Tibial nerve (tissue), 4 donors: ENCODE data around the gene GAS5. TPM values are rescaled to one million over a fixed set of nuclear protein-coding genes. Genes with fewer than 3 reads are reported as not detected.

Experiments
- DNase-seq, 2 donors: peaks; one replicate each; pipeline ENCODE4 v3.0.0-alpha.2; 2019; ENCODE audit warnings: low spot score in 2 of 2
- H3K27ac ChIP-seq, 4 donors: fragments of 200-600 bp; sonication (generic) in 3 of 4; one replicate each; pipeline ENCODE4 v1.5.1; 2017 to 2019; ENCODE audit warnings: mild to moderate bottlenecking in 1 of 4
- H3K27me3 ChIP-seq, 2 donors: fragments of 200-600 bp; sonication (generic) in 1 of 2; one replicate each; pipeline versions ENCODE4 v1.5.1 to v1.6.0; 2017 to 2019
- H3K36me3 ChIP-seq, 3 donors: fragments of 200-600 bp; sonication (generic); one replicate each; pipeline ENCODE4 v1.5.1; 2018 to 2019
- H3K4me1 ChIP-seq, 4 donors: fragments of 200-600 bp; sonication (generic) in 3 of 4; one replicate each; pipeline ENCODE4 v1.5.1; 2017 to 2019
- H3K4me3 ChIP-seq, 4 donors: fragments of 200-600 bp; sonication (generic) in 3 of 4; one replicate each; pipeline ENCODE4 v1.5.1; 2017 to 2019; ENCODE audit warnings: mild to moderate bottlenecking in 1 of 4, moderate library complexity in 1 of 4
- H3K9me3 ChIP-seq, 4 donors: fragments of 200-600 bp; sonication (generic) in 3 of 4; one replicate each; pipeline ENCODE4 v1.5.1; 2017 to 2019
- EP300 ChIP-seq, 2 donors: sonication (generic); formaldehyde crosslinking; IDR thresholded peaks; one replicate each; pipeline ENCODE4 v1.6.1; 2017; ENCODE audit warnings: antibody characterized with exemption in 2 of 2, mild to moderate bottlenecking in 1 of 2
- POLR2A ChIP-seq, 2 donors: fragments of 450-650 bp; IDR thresholded peaks; one replicate each; pipeline ENCODE4 v1.6.1; 2017; ENCODE audit warnings: antibody characterized with exemption in 2 of 2, mild to moderate bottlenecking in 2 of 2, moderate library complexity in 2 of 2
- WGBS, 2 donors: methylation state at CpG; one replicate each; pipeline ENCODE4 v1.1.5; 2018; 5-methylcytosine and 5-hydroxymethylcytosine counted together
- total RNA-seq, 4 donors: library from RNA; depleted of rRNA; stranded (reverse); fragments of >200 nt; gene quantifications; one replicate each; pipeline ENCODE4 v1.1.0, GENCODE V29; 2016
- TF ChIP-seq, protein P1 (sequence below), 5 experiments: fragments of 200-600 bp in 3 of 5; fragments of 450-650 bp in 2 of 5; sonication (generic) in 3 of 5; IDR thresholded peaks; one replicate each; pipeline ENCODE4 v1.5.1; 2016 to 2019; ENCODE audit warnings: antibody characterized with exemption in 5 of 5, mild to moderate bottlenecking in 3 of 5, moderate library complexity in 2 of 5

GAS5 gene
- total RNA-seq, 4 donors from 2014 or later: 348 to 615 (median 564) TPM

DNA sequence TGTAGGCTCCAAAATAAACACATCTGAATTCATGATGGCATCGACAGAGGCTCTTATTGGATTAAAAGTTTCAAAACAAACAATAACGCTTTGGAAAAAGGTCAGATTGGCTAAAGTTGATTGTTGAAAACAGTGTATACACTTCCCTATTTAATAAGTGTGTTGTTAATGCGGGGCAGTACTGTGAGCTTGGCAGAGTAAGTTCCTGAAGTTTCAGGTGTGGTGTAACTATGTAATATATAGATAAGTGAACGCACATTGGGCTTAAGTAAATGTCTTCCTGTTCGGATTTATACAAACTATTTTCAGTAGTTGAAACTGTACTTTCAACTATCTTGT lies 1.2 kb upstream of the GAS5 start:
- H3K4me1 ChIP-seq: peaks cover 0 to 52% (median 23%) of the 10 kb centered on the region in 4 donors
- H3K36me3 ChIP-seq: peaks cover 0 to 61% (median 15%) of the 10 kb centered on the region in 3 donors
- WGBS, 2 donors: 2 to 3% methylated on average over 5 of the region's 5 CpGs
- no peaks in the 10 kb centered on the region for H3K27me3 ChIP-seq
- no peaks in the 10 kb centered on the region for H3K9me3 ChIP-seq
- H3K27ac ChIP-seq: peak overlapping the region; percentile 94 to 96 (median 95)
- TF ChIP-seq POLR2A (IDR thresholded peaks at IDR 0.05) (no peak), EP300 (IDR thresholded peaks at IDR 0.05) (no peak)
- H3K4me3 ChIP-seq: peak overlapping the region; percentile 66 to 98 (median 82)
- DNase-seq: no peak

DNA sequence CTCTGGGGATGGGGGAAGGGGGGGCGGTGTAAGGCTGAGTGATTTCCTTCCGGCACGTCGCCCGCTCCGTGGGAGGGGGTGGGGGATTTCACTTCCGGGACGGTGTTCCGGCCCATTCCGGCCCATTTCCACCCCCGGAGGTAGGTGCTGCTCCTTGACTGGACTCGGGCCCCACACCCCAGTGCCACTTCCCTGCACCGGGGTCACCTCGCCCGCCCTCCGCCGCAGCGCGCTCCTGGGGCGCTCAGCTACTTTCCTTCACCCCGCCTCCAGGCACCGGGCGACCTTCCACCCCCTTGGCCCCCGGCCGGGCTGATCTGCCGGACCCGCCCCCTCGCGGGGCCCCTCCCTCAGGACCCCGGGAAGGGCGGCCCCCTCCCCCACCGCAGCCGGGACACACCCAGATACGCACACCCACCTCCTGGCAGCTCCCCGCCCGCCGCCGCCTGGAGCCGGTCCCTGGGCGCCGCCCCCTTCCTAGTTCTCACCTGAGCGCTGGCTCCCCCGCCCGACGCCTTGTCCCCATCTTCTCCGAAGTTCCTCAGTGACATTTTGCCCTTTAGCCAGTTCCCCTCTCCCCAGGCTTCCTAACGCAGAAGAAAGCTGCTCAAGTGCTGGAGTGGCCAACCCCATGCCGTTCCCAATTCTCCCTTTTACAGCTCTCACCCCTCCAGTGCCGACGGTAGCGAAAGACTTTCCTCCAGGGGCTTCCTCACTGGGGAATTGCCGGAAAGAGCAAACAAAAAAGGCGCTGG lies 654 bp upstream of the GAS5 start, which contains the start of gene ZBTB37:
TSS of gene ZBTB37 (plus strand) at position 115 of the 755 bp plus-strand sequence. CDS start 1,846 bp downstream, outside the sequence.
- no peak for TF ChIP-seq POLR2A (IDR thresholded peaks at IDR 0.05)
- TF ChIP-seq EP300 (IDR thresholded peaks at IDR 0.05): peak in 1 of 2 donors; percentile 17
- H3K4me1 ChIP-seq: peaks cover 0 to 52% (median 23%) of the 10 kb centered on the region in 4 donors
- peak within 1 kb of the TSS; percentile 66 to 98 (median 82) for H3K4me3 ChIP-seq
- H3K27me3 ChIP-seq: no peaks in the 10 kb centered on the region
- no peaks in the 10 kb centered on the region for H3K9me3 ChIP-seq
- WGBS, 2 donors: 0 to 1% methylated on average over 25 to 38 of the region's 53 CpGs
- H3K36me3 ChIP-seq: peaks cover 0 to 61% (median 17%) of the 10 kb centered on the region in 3 donors
- H3K27ac ChIP-seq: peak within 1 kb of the TSS; percentile 94 to 96 (median 95)
- peak; percentile 70 to 72 for DNase-seq

DNA sequence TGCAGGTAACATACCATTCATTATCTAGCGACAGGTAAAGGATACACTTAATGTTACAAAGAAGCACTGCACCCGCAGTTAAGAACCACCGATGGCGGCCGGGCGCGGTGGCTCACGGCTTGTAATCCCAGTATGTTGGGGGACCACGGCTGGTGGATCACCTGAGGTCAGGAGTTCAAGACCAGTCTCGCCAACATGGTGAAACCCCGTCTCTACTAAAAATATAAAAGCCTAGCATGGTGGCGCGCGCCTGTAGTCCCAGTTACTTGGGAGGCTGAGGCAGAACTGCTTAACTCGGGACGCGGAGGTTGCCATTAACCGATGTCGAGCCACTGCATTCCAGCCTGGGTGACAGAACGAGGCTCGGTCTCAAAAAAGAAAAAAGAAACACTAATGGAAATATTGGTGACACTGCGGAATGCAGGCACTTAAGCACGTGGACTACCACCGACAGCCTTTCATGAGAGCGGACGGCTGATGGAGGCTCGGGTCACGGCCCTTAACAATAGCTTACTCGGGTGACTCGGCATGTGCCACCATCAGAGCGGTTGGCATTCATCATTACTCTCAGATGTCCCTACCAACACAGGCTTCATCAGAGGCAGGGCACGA lies 542 bp downstream of the GAS5 start:
- H3K9me3 ChIP-seq: no peaks in the 10 kb centered on the region
- peak overlapping the region; percentile 66 to 98 (median 82) for H3K4me3 ChIP-seq
- H3K27ac ChIP-seq: peak overlapping the region; percentile 61 to 95 (median 94)
- WGBS, 2 donors: 6% methylated on average over 32 of the region's 32 CpGs
- no peak for DNase-seq
- TF ChIP-seq POLR2A (IDR thresholded peaks at IDR 0.05) (no peak), EP300 (IDR thresholded peaks at IDR 0.05) (no peak)
- TF ChIP-seq, protein P1, sequence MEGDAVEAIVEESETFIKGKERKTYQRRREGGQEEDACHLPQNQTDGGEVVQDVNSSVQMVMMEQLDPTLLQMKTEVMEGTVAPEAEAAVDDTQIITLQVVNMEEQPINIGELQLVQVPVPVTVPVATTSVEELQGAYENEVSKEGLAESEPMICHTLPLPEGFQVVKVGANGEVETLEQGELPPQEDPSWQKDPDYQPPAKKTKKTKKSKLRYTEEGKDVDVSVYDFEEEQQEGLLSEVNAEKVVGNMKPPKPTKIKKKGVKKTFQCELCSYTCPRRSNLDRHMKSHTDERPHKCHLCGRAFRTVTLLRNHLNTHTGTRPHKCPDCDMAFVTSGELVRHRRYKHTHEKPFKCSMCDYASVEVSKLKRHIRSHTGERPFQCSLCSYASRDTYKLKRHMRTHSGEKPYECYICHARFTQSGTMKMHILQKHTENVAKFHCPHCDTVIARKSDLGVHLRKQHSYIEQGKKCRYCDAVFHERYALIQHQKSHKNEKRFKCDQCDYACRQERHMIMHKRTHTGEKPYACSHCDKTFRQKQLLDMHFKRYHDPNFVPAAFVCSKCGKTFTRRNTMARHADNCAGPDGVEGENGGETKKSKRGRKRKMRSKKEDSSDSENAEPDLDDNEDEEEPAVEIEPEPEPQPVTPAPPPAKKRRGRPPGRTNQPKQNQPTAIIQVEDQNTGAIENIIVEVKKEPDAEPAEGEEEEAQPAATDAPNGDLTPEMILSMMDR (IDR thresholded peaks at IDR 0.05): no peak
- H3K36me3 ChIP-seq: peaks cover 0 to 66% (median 17%) of the 10 kb centered on the region in 3 donors
- peaks cover 0 to 49% (median 22%) of the 10 kb centered on the region in 4 donors for H3K4me1 ChIP-seq
- no peaks in the 10 kb centered on the region for H3K27me3 ChIP-seq

DNA sequence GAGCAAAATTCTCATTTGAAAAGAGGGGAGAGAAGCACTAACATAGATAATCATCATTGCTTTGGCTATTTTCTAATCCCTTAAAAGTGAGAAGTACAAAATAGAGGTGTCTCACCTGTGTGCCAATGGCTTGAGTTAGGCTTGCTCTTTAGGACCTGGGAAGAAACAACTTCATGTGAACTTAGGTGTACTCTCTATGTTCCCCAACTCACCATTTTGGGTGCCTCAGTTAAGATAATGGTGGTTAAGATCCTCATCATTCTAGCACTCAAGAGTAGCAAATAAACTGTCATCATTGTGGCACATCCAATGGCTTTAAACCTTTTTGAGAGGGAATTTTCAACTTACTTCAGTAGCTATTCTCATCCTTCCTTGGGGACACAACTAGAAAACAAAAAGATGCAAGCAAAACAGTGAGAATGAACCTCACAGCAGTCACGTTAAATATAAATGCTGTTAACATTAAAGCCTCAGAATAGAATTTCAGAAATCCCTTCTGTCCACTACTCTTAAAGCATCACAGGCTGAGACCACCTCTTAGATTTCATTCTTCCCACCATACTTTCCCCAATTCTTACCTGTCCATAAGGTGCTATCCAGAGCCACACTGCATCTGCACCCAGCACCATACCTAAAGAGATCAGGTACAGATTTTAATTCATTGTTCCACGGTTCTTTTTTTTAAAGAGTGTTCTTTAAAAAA lies 1.2 kb downstream of the GAS5 start:
- WGBS, 2 donors: 12 to 19% methylated on average over 2 of the region's 2 CpGs
- DNase-seq: no peak
- TF ChIP-seq, protein P1 (IDR thresholded peaks at IDR 0.05): no peak
- TF ChIP-seq EP300 (IDR thresholded peaks at IDR 0.05): no peak
- TF ChIP-seq POLR2A (IDR thresholded peaks at IDR 0.05): no peak
- Histone ChIP-seq H3K9me3 (no peaks in the 10 kb centered on the region), H3K27ac (peak overlapping the region in 3 of 4 donors; percentile 94 to 95 (median 95)), H3K4me3 (peak overlapping the region; percentile 66 to 98 (median 82)), H3K27me3 (no peaks in the 10 kb centered on the region), H3K36me3 (peaks cover 0 to 66% (median 17%) of the 10 kb centered on the region in 3 donors), H3K4me1 (peaks cover 0 to 48% (median 19%) of the 10 kb centered on the region in 4 donors)

DNA sequence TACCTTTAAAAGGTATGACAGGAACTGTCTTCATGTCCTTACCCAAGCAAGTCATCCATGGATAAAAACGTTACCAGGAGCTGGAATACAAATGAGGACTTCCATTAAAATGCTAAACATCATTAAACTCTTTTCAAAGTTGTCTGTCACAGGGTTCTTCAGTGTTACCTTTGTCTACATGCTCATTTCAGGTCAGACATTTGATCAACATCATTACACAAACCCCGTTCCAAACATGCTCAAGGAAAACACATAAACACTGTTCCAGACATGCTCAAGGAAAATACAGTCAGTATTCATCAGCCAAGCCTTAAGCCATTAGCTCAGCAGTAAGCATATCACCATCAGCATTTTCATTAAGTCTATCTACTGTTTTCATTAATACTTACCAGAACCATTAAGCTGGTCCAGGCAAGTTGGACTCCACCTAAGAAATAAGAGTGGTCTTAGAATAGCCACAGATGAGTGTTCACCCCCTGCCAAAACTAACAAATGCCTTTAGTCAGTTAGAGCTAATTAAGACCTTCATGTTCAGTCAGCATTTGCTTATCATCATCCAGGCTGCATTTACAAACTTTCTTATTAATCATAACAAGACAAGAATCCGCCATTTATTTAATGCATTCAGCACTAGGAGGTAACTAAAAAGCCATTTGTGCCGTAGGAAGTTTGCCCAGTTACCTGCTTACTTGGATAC lies 2.2 kb downstream of the GAS5 start:
- Histone ChIP-seq H3K36me3 (peaks cover 0 to 65% (median 17%) of the 10 kb centered on the region in 3 donors), H3K27ac (peak overlapping the region in 2 of 4 donors; percentile 94 to 95), H3K27me3 (no peaks in the 10 kb centered on the region), H3K4me3 (peak overlapping the region in 1 of 4 donors; percentile 66), H3K9me3 (no peaks in the 10 kb centered on the region), H3K4me1 (peaks cover 0 to 42% (median 19%) of the 10 kb centered on the region in 4 donors)
- WGBS, 2 donors: 37 to 49% methylated on average over 4 of the region's 4 CpGs
- TF ChIP-seq EP300 (IDR thresholded peaks at IDR 0.05) (no peak), POLR2A (IDR thresholded peaks at IDR 0.05) (no peak)
- TF ChIP-seq, protein P1 (IDR thresholded peaks at IDR 0.05): no peak
- DNase-seq: no peak
